ENCODE data around the gene ARAF.

ARAF gene

DNA sequence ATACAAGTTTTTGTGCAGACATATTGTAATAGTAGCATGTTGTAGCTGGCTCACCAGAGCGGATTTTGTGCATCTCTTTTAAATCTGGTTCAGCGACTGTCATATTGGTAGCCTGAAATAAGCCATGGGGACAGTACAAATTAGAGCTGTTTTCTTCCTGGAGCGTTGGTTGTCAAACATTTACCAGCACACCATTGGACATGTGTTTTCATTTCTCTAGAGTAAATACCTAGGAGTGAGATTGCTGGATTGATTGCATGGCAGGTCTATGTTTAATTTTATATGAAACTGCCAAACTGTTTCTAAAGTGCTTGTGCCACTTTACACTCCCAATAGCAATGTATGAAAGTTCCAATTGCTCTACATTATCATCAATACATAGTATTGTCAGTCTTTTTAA is 2.6 kb upstream of the ARAF start:
- TF ChIP-seq CTCF (IDR thresholded peaks at IDR 0.05) (no peak), ZFX (IDR thresholded peaks at IDR 0.05; ENCODE audit: borderline replicate concordance) (no peak)
- peak overlapping the region; percentile 39 for H3K27ac ChIP-seq

GRCh38 chrX:47560179-47560933 is 649 bp upstream of the ARAF start:
- peak overlapping the region; percentile 84 for H3K27ac ChIP-seq
- TF ChIP-seq ZFX (IDR thresholded peaks at IDR 0.05; ENCODE audit: borderline replicate concordance) (no peak), CTCF (IDR thresholded peaks at IDR 0.05) (no peak)

DNA sequence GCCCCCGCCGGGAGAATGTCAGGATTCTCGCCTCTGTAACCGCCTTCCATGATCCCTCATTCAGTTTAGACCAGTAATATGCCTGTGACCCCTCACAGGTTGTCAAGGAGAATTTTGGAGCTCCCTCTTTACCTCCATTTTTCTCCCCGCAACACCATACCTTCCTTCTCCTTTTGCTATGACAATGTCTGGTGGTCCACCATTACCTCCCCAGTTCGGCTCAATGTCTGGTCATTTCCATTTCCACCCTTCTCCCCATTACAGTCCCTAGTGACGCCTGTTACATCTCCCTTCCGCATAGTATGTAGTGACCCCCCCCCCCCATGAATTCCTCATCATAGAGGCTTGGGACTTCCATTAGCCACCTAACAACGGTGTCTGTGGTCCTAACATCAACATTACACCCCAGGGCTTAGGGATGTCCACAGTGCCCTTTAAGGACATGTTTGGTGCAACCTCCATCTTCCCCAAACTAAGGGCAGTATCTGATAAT is 700 bp downstream of the ARAF start:
- TF ChIP-seq ZFX (IDR thresholded peaks at IDR 0.05; ENCODE audit: borderline replicate concordance) (no peak), CTCF (IDR thresholded peaks at IDR 0.05) (no peak)
- H3K27ac ChIP-seq = peak overlapping the region; percentile 84

GRCh38 chrX:47562615-47563243 is 1.7 kb downstream of the ARAF start:
- no peak overlapping the region for H3K27ac ChIP-seq

DNA sequence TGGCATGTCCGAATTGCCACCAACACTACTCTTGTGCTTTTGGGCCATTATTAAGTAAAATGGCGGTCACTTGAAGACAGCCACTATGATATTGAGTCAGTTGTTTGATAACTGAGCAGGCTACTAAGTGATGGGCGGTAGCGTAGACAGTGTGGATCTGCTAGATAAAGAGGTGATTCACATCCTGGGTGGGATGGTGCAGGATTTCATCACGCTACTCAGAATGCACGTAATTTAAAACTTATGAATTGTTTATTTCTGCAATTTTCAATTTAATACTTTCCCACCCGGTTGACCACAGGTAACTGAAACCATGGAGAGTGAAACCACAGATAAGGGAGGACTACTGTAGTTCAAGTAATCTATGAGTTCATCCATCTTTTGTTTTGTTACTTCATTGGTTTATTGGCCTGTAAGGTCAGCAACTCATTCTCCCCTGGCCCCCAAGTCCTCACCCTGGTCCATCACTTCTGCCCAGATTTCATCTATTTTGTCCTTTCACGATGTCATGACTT is 2.9 kb downstream of the ARAF start:
- TF ChIP-seq CTCF (IDR thresholded peaks at IDR 0.05) (no peak), ZFX (IDR thresholded peaks at IDR 0.05; ENCODE audit: borderline replicate concordance) (no peak)

More at GRCh38 chrX:47562615-47563243, 1.7 kb downstream of the ARAF start:
- TF ChIP-seq ZFX (IDR thresholded peaks at IDR 0.05; ENCODE audit: borderline replicate concordance) (no peak), CTCF (IDR thresholded peaks at IDR 0.05) (peak; percentile 36)

DNA sequence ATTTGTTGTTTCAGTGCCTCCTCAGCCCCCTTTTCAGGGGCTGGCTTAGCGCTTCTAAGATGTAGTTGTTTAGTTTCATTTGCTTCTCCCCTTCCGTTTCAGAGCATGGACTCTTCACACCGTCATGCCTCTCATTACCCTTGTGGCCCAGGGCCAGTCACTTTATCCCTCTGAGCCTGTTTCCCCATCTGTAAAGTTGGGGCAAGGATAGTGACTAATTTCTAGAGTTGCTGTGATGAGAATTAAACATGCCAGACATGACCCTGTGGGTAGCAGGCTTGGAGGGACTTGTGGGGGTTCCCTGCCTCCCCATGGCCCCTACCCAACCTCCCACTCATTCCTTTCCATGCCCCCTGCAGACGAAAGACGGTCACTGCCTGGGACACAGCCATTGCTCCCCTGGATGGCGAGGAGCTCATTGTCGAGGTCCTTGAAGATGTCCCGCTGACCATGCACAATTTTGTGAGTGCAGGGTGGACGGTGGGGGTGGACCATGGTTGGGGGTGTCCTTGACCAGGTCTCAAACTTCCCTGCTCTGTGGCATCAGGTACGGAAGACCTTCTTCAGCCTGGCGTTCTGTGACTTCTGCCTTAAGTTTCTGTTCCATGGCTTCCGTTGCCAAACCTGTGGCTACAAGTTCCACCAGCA is 3.6 kb downstream of the ARAF start:
- TF ChIP-seq ZFX (IDR thresholded peaks at IDR 0.05; ENCODE audit: borderline replicate concordance) (no peak), CTCF (IDR thresholded peaks at IDR 0.05) (no peak)
- no peak overlapping the region for H3K27ac ChIP-seq

More for the DNA sequence above, 2.9 kb downstream of the ARAF start:
- no peak overlapping the region for H3K27ac ChIP-seq

All from 22Rv1 (cell line).